ENCODE measurements around the gene PTPRN2.
"Not testable (repeated sequence)": the region's sequence is repeated elsewhere in the genome, so short reads cannot be mapped to it uniquely, and the experiment has no call there.

The PTPRN2 gene

DNA sequence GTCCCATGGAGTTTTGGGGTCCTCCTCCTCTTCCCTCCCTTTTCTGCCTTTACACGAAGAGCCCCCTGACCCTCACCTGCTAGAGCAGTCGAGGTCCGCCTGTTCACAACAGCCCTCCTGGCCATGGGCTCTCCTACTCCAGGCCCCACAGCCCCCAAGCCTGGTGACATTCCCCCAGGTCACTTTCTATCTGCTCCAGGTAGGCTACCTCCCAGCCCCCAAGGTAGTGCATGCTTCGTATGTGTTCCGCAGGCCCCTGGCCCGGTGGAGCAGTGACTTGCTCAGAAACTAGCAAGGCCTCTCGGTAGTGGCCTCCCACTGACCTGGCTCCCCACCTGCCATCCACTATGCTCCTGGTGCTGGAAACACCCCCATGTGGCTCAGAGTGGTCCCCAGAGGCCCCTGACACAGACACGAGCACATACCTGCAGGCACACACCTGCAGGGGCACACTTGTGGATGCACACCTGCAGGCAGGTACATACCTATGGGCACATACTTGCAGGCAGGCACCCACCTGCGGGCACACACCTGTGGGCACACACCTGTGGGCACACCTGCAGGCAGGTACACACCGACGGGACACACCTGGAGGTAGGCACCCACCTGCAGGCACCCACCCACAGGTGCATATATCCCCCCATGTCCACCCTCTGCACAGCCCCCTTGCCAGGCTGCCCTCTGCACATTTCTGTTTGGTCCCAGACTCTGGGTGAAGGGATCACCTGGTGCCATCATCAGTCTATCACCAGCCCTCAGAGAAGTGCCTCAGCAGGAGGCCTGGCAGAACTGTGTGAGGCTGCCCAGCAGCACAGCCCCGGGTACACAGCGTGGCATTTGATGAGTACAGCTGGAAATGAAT is 322.5 kb downstream of the PTPRN2 start:
- no peak for DNase-seq (ENCODE audit: low read depth)

DNA sequence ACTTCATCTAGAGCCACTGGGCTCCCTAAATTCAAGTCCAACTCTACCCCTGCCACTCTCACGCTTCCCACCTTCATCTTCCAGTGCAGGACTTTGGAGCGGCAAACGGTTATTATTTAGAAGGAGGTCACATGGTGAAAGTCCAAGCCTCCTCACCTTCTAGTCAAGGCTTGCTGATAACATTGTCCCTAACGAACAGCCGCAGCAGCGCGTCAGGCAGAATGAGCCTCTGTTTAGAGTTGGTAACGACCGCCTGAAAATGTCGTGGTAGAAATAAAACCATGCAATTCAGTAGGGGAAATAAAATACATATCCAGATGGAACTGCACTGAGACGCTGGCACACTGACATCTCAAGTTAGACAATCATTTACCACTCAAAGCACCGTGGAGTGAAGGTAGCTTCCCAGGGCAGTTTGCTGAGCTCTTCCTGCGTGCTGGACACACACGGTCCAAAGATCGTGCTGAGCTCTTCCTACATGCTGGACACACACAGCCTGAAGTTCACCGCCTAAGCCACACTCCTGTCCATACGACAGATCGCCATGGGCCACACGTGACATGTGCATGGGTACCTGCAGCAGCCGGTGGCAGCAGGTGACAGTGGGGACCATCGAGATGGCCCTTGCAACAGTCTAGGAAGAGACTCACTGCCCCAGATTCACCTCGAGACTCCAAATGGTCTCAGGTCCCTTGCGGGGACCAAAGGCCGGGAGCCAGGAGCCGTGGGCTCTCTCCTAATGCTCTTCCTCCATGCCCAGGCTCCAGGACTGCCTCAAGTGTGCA is 323.5 kb downstream of the PTPRN2 start:
- DNase-seq (ENCODE audit: low read depth): no peak

GRCh38 chr7:158263110-158263963 is 324.3 kb downstream of the PTPRN2 start:
- no peak for DNase-seq (ENCODE audit: low read depth)

DNA sequence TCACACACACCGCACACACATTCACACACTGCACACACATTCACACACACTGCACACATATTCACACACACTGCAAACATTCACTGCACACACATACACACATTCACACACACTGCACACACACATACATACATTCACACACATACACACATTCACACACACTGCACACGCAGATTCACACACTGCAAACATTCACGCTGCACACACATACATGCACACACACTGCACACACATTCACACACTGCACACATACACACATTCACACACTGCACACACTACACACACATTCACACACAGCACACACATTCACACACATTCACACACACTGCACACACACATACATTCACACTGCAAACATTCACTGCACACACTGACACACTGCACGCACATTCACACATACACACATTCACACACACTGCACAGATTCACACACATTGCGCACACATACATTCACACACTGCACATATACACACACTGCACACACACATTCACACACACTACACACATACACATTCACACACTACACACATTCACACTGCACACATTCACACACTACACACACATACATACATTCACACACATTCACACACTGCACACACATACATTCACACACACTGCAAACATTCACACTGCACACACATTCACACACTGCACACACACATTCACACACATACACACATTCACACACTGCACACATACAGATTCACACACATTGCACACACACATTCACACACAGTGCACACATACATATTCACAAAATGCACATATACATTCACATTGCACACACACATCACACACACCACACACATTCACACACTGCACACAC is 325.1 kb downstream of the PTPRN2 start:
- no peak for DNase-seq (ENCODE audit: low read depth)

GRCh38 chr7:158261362-158262235 is 326.0 kb downstream of the PTPRN2 start:
- no peak for DNase-seq (ENCODE audit: low read depth)

DNA sequence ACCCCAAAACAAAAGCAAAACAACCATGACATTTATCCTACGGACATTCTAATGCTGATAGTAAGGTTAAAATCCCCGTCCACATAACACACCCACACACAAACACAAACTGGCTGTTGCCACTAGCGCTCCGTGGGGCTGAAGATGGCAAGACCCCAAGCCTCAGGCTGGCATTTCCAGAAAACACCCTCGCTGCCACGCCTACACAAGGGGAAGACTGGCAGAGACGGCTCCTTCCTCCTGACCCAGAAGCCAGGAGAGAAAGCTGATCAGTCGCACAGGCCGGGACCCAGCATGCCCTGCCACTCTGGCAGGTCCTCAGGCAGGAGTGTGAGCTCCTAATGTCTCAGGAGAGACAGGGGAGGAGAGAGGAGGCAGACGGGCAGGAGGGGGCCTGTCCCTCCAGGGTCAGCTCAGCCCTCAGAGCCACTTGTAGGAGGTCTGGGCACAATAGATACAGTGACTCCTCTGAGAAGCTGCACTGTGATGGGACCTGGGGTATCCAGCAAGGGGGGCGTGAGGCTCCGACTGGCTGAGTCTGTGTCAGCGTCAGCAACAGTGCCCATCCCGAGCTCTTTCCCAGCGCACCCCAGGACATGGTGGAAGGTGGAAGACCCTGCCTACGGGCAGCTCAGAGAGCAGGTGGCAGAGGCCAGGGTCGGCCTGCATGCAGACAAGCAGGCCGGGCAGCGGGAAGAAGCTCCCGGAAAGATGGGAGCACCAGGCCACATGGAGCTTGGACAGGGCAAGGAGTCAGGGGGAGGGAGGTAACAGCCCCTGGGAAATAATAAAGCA is 326.9 kb downstream of the PTPRN2 start:
- DNase-seq (ENCODE audit: low read depth): no peak

DNA sequence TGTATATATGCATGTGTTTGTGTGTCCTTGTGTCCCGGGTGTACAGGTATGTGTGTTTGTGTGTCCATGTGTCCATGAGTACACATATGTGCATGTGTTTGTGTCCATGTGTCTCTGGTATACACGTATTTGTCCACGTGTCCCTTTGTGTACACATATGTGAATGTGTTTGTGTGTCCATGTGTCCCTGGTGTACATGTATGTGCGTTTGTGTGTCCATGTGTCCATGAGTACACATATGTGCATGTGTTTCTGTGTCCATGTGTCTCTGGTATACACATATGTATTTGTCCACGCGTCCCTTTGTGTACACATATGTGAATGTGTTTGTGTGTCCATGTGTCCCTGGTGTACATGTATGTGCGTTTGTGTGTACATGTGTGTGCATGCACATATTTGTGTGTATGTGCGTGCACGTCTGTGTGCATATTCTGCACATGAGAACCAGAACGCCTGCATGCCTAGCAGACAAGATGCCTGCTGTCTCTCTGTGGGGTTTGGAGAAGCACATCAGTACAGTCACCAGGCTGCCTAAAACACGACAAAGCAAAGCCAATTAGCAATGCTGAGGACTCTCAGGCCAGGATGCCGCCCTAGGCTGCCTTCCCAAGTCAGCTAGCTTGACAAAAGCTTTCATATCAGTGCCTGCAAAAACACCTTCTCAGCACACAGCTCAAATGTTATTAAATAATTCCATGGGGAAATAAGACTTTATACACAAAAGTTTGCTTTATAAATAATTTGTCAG is 327.8 kb downstream of the PTPRN2 start:
- DNase-seq (ENCODE audit: low read depth): no peak

- DNase-seq (ENCODE audit: low read depth): no peak
These were observed 328.5 kb downstream of the PTPRN2 start for GRCh38 chr7:158259141-158259540.

- no peak for DNase-seq (ENCODE audit: low read depth)
These were observed 329.1 kb downstream of the PTPRN2 start for GRCh38 chr7:158258411-158259130.

DNA sequence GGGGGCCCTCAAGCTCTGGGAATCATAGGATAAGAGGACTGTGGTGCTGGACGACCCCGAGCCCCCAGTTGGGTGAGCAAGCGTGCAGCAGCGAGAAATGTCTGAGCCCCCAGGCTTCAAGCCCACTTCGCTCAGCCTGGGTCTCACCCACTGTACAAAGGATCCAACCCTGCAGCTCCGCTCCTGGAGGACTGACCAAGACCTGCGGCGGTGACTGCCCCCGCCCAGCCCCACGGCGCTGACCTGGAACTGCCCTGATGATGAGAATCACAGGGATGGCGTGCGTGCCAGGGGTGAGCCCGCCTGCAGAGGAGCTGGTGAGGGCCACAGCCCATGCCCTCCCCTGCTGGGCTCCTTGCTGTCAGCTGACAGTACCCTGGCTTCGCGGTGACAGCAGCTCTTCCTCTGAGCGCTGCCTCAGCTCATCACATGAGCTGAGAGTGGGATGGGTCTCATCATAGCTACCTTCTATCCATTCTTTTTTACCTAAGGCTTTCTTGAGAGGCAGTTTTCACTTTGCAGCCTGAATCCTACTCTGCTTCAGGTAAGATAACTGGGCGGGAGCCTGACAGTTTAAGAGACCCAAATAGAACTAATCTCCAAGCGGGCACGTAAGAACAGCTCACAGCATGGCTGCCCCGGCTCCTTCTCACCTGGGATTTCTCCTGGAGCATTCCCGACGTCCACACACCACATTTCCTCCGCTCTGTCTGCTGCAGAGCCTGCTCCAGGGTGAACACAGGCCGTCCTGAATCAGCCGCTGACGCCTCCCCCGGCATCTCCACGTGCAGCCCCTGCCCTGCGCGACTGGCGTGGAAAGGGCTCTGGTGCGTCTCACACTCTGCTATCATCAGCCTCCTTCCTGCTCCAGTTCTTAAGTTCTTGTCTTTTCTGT is 329.9 kb downstream of the PTPRN2 start:
- no peak for DNase-seq (ENCODE audit: low read depth)

DNA sequence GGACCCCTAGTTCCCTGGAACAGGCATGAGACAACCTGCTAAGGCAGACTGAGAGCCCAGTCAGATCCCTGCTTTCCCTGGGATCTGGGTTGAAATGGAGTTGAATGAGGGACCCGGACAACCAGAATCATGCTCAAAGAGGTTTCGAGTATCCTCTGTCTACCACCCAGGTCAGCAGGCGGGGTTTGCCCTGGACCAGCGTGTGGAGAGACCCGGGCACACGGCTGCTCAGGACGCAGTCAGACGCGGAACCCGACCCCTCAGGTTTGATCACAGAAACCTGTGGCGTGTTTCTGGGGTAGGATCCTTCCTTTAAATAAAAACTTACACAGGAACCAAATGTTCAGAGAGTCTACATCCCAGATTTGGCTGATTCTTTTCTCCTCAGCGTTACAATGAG is 330.6 kb downstream of the PTPRN2 start:
- DNase-seq (ENCODE audit: low read depth): no peak

- no peak for DNase-seq (ENCODE audit: low read depth)
These were observed 331.4 kb downstream of the PTPRN2 start for GRCh38 chr7:158256091-158256816.

GRCh38 chr7:158255558-158255957 is 332.1 kb downstream of the PTPRN2 start:
- DNase-seq (ENCODE audit: low read depth): no peak

DNA sequence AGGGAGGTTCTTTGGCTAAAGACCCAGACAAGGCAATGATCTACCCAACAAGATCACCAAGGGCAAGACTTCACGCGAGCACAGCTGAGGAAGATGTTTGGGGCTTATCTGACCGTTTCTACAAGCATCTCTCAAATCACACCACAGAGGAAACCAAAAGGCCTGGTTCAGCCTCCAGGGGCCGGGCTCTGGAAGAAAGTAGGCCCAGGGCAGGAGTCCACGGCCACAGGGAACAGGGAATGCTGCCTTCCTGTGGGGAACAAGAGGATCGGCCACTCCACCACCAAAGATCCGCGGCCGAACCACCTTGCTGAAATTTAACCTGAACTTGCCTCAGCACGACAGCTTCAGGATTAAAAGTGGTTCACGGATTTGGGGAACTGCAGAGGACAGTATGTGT is 332.5 kb downstream of the PTPRN2 start:
- no peak for DNase-seq (ENCODE audit: low read depth)

- DNase-seq (ENCODE audit: low read depth): not testable (repeated sequence)
These were observed 334.0 kb downstream of the PTPRN2 start for GRCh38 chr7:158253670-158254045.

GRCh38 chr7:158252837-158253669 is 334.6 kb downstream of the PTPRN2 start:
- DNase-seq (ENCODE audit: low read depth): no peak

Measured in CMK (cell line).